ENCODE measurements around the gene NAP1L2. TPM values are rescaled to one million over a fixed set of nuclear protein-coding genes. Genes with fewer than 3 reads are reported as not detected.
"Not testable (repeated sequence)": the region's sequence is repeated elsewhere in the genome, so short reads cannot be mapped to it uniquely, and the experiment has no call there.

NAP1L2 gene
- total RNA-seq, 4 donors from 2014 or later: 1.5 to 4.7 (median 3.9) TPM

DNA sequence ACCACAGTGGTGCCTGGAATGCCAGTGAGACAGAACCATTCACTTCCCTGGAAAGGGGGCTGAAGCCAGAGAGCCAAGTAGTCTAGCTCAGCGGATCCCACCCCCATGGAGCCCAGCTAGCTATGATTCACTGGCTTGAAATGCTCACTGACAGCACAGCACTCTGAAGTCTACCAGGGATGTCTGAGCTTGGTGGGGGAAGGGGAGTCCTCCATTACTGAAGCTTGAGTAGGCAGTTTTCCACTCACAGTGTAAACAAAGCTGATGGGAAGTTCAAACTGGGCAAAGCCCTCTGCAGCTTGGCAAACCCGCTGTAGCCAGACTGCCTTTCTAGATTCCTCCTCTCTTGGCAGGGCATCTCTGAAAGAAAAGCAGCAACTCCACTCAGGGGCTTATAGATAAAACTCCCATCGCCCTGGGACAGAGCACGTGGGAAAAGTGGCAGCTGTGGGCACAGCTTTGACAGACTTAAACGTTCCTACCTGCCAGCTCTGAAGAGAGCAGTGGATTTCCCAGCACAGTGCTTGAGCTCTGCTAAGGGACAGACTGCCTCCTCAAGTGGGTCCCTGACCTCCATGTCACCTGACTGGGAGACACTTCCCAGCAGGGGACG, 32.0 kb downstream of the NAP1L2 start:
- ATAC-seq (ENCODE audit: low FRiP score) (no peak), DNase-seq (ENCODE audit: low spot score) (no peak)
- TF ChIP-seq, protein P1, sequence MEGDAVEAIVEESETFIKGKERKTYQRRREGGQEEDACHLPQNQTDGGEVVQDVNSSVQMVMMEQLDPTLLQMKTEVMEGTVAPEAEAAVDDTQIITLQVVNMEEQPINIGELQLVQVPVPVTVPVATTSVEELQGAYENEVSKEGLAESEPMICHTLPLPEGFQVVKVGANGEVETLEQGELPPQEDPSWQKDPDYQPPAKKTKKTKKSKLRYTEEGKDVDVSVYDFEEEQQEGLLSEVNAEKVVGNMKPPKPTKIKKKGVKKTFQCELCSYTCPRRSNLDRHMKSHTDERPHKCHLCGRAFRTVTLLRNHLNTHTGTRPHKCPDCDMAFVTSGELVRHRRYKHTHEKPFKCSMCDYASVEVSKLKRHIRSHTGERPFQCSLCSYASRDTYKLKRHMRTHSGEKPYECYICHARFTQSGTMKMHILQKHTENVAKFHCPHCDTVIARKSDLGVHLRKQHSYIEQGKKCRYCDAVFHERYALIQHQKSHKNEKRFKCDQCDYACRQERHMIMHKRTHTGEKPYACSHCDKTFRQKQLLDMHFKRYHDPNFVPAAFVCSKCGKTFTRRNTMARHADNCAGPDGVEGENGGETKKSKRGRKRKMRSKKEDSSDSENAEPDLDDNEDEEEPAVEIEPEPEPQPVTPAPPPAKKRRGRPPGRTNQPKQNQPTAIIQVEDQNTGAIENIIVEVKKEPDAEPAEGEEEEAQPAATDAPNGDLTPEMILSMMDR (IDR thresholded peaks at IDR 0.05): no peak

GRCh38 chrX:73168945-73169344, 45.7 kb downstream of the NAP1L2 start:
- not testable (repeated sequence) for DNase-seq (ENCODE audit: low spot score); ATAC-seq (ENCODE audit: low FRiP score)

Other genes with a start within 250 kb of the NAP1L2 start
- not detected for gene PABPC1L2B, start 211.9 kb downstream of the NAP1L2 start, total RNA-seq
- not detected for gene PABPC1L2A, start 135.3 kb downstream of the NAP1L2 start, total RNA-seq
- not detected for gene CDX4, start 232.2 kb upstream of the NAP1L2 start, total RNA-seq

Data from omental fat pad (tissue), 4 donors.